Muscle of back (tissue), 11 donors: ENCODE measurements around the gene ARRB1. TPM values are rescaled to one million over a fixed set of nuclear protein-coding genes. Genes with fewer than 3 reads are reported as not detected.

ENCODE experiments used
- DNase-seq, 3 donors: peaks; one replicate each; pipeline versions ENCODE4 v3.0.0 to v3.0.0-alpha.2; 2013
- polyA plus RNA-seq, 10 donors: library from polyadenylated mRNA; unstranded; fragments of 120-200 nt; gene quantifications; one replicate each; pipeline ENCODE4 v1.2.1, GENCODE V29; 2013; ENCODE audit not compliant: insufficient read length in 10 of 10

The ARRB1 gene
- polyA plus RNA-seq, 10 donors: 15.8 to 24.6 (median 19.7) TPM

DNA sequence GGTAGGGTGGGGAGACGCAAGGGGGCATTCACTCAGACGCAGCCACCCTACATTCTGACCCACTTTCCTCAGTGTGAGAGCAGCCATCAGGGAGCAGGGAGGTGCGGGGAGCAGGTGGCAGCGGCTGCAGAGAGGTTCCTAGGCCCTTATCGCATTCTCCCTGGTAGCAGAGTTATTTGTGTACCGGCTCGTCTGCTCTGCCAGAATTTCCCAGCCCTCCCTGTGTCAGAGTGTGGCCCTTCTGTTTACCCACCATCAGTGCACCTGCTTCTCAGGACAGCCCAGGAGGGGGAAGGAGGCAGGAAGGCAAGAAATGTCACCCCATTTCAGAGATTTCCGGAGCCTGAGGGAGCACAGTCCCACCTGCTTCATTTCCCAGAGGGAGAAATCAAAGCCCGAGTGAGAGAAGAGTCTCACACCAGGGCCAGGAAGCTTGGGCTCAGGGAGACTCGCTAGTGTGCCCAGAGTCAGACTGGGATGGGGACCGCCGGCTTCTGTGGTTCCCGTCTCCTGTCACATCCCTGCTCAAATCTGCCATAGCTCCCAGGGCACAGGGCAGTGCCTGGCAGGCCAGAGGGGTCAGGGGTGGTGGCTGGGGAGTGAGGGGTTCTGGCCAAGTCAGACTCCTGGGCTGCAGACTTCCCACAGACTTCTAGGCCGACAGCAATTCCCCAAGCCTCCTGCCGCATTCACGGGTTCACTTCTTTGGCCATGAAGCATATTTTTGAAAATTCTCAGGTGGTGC lies 49.7 kb downstream of the ARRB1 start:
- no peak for DNase-seq

DNA sequence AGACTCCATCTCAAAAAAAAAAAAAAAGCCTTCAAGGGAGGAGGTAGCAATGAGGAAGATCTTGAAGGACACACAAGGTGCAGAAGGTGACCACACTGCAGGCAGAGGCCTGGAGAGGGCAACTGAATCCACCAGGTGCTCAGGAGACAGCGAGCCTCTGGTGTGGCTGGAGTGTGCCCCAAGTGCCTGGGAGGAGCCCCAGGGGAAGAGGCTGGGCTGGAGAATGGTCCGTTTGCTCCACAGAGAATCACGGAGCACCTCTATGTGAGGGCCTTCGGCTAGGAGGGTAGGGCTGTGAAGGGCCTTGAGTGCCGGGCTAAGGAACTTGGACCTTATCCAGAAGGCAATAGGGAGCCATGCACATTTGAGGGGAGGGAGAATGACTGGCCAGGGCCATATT lies 50.3 kb downstream of the ARRB1 start:
- DNase-seq: no peak

DNA sequence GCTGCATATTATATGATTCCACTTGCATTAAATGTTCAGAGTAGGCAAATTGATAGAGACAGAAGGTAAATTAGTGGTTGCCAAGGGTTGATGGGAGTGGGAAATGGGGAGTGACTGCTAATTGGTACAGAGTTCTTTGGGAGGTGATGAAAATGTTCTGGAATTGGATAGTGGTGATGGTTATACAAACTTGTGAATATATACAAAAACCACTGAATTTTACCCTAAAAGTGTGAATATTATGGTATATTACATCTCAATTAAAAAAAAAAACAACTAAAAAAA lies 52.5 kb downstream of the ARRB1 start:
- no peak for DNase-seq

DNA sequence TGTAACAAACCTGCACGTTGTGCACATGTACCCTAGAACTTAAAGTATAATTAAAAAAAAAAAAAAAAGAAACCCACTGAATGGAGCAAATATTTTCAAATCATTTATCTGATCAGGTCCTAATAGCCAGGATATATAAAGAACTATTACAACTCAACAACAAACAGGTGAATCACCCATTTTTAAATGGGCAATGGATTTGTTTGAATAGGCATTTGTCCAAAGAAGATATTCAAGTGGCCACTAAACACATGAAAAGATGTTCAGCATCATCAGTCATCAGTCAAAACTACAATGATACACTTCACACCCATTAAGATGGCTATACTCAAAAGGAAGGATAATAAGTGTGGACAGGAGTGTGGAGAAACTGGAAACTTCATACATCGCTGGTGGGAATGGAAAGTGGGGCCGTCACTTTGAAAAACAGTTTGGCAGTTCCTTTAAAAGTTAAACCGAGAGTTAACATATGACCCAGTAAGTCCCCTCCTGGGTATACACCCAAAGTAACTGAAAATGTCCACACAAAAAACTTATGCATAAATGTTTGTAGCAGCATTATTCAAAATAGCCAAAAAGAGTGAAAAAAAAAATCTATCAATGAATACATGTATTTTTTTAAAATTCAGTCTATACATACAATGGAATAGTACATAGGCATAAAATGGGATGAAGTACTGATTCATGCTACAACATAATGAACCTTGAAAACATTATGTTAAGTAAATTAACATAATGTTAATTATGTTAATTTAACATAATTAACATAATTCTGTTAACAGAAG lies 53.1 kb downstream of the ARRB1 start:
- no peak for DNase-seq

DNA sequence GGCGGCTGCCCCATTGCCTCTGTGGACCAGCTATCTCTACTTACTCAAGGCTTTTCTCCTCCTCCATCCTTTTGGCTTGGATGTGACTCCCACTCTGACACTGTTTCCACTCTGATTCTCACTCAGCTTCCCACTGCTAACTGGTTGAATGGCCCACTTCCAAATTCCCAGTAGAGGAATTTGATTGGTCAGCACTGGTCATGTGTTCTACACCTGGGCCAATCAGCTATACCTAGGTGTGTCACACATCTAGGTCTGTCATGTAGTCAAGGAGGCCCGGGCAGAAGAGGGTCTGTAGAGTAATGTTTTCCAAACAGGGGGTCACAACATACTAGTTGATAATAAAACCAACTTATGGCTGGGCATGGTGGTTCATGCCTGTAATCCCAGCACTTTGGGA lies 57.6 kb downstream of the ARRB1 start:
- no peak for DNase-seq

DNA sequence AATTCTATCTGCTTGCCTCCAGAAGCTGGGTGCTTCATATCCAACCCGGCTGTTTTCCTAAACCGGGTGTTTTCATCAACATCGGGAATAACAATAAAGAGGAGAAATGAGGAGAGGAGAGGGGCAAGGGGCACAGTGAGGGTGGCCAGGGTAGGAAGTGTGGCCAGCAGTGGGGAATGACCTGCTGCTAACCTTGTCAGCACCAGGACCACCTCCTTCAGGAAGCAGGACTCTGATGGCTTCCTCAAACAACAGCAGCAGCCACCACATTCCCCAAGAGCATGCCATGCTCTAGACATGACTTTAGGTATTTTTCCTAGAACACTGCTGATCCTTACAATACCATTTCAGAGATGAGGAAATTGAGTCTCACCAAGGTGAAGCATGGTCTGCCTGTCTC lies 58.5 kb downstream of the ARRB1 start:
- no peak for DNase-seq

DNA sequence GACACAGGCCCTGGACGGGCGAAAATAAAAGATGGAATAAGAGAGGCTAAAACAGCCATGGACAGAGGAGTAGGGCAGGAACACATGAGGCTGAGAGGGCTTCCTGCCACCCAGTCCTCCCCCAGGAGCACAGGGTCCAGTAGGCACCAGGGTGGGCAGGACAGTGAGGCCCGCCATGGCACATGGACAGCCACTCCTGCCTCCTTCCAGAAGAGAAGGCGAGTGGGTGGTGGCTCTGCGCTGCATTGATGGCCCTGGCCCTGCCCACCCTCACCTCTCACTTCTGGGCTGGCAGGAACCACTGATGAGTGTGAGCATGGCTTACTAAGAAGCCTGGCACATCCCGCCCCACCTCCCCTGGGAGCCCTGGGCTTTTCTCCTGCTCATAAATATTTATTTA lies 59.7 kb downstream of the ARRB1 start:
- DNase-seq: no peak

DNA sequence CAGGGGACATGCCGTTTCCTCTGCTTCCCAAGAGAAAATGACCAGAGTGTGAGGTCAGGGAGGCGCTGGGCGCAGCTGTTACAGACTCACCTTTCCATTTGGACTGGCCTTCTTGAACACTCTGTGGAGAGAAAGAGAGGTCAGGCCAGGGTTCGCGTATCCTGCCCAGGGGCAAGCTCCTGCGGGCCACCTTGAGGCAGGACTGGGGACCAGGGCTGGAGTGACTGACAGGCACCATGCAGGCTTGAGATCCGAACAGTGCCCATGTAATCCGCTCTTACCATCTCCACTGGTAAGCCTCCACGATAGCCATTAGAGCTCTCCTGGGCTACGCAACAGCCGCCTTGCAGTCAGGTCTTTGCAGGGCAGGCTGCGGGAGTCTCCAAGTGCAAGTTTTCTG lies 61.5 kb downstream of the ARRB1 start:
- no peak for DNase-seq

DNA sequence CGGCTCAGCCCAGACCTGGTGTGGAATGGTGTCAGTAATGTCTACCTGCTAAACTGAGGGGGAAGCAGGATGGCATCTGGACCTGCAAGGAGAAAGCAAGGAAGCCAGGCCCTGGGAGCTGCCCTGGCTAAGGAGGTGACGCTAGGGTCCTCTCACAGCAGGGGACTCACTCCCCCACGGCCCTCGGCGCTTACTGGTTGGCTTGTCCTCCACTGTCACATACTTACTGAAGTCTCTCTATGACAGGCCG lies 62.0 kb downstream of the ARRB1 start:
- DNase-seq: no peak

DNA sequence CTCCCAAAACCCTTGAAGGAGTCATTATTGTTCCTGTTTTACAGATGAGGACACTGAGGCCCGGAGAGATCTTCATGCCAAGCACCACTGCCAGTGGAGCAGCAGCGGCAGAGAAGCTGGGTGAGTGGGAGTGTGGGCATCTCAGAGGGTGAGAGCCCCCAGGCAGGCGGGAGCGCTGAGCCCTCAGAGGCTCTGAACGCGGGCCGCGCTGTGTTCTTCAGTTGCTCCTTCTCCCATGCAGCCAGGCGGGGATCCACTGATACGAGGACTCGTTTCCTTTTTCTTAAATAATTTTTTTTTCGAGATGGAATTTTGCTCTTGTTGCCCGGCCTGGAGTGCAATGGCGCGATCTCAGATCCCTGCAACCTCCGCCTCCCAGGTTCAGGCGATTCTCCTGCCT lies 63.9 kb downstream of the ARRB1 start:
- no peak for DNase-seq

DNA sequence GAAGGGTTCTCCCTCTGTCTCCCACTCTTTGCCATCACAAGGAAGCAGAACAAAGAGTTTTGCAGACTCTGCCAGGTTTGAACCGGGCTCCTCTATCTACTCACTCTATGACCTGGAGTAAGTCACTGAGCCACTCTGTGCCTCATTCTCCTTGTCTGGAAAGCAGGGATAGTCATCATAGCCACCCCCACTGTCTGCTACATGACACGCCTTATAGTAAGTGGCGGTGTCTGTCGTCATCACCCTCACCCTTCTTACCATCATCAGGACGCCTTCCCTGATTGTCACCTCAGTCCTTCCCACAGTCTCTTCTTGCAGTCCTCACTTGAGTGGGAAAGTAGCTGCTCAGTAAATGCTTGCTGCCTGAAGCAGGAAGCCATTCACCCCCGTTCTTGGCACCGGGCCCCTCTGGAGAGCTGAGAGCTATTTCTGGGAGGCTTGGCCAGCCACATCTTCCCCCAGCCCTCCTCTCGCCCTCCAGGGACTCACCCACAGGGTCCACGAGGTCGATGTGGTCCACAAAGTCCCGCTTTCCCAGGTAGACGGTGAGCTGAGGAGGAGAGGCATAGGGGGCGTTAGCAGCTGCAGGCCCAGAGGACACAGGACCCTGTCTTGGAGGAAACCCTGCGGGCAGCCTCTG lies 64.5 kb downstream of the ARRB1 start:
- DNase-seq: no peak

DNA sequence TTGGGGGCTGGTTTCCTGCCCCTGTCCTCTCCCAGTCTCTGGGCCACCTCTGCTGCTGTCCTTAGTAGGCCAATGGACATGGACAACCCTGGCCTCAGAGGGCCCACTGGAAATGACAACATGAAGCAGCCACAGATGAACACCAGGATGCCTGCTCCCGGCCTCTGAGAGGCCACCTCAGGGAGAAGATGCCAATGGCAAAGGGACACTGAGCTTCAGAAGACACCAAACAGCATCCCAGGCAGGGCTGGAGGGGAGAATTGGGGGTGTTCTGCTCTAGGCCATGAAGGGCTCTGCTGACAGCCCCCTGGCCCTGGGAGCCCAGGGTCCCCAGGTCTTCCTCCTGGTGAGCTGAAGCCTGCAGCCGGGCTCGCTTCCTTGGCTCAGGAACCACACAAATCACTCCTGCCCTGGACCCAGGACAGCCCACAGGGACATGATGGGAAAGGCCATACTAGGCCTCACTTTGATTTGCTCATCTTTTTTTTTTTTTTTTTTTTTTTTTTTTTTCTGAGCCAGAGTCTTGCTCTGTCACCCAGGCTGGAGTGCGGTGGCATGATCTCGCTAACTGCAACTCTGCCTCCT lies 65.6 kb downstream of the ARRB1 start:
- DNase-seq: no peak

DNA sequence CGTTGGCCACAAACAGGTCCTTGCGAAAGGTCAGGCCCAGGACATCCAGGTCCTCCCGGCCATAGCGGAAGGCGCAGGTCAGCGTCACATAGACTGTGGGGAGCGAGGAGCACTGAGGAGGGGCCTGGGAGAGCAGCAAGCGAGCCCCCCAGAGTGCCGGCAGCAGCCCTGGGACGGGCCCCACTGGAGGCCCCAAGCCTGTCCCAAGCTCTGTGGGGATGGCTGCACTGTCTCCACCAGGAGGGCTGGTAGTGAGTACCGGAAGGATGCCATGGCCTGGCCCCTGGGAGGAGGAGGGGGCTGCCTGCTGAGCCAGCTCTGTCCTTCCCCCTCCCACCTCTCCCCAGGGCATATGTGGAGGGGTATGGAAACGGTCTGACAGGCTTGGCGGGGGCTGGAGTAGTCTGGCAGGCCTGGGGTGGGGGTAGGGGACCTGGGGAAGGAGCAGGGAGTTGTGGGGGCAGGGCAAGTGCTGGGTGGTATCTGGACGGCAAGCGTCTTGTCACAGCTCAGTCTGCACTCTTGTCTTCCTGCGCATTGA lies 68.0 kb downstream of the ARRB1 start:
- no peak for DNase-seq

DNA sequence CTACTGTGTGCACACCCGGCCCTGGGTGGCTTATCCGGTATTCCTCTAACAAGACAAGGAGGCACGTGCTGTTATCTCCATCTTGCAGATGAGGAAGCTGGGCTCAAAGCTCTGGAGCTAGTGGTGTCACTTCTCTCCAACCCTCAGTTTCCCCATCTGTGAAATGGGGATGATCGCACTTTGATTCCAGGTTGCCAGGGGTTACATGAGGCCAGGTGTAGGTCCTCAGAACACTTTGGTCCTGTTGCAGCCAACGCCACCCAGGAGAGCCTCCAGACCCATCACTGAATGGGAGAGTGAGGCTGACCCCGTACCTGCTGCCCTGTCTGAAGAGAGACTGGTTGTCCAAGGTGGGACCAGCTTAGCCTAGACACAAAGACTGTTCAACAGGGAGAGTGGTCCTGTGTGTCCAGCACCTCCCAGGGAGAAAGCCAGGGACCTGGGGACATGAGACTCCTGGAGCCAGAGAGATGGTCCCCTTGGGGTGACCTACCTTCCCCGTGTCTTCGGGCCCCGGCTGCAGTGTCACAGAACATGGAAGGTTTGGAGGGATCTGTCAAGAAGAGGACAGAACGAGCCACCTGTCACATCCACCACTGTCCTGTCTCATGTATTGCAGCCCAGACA lies 69.9 kb downstream of the ARRB1 start:
- DNase-seq: no peak

DNA sequence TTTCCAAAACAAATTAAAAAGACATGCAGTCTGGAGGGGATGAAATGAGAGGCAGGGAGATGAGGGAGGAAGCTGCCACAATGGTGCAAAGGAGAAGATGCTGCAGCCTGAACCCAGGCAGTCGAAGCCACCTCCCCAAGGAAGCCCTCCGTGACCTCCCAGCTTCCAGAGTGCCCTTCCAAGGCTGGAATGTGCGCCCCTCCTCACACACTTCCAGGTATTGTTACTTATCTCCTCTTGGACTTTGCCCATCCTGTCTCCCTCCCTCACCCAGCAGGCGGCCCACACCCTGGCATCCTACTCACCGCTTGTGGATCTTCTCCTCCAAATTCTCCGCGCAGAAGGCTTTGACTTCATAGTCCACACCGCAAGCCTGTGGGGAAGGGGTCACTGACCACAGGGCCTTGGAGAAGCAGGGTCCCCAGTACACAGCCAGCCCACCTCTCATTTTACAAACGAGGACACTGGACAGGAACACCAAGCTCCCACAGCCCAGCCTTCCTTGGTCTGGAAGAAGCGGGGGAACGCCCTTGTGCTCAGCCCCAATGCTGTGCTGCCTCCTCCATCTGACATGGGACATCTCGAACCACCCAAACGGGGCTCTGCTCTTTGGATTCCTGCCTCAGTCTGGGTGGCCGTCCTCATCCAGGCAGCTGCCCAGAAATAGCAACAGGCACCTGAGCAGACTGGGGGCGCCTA lies 70.5 kb downstream of the ARRB1 start:
- no peak for DNase-seq

DNA sequence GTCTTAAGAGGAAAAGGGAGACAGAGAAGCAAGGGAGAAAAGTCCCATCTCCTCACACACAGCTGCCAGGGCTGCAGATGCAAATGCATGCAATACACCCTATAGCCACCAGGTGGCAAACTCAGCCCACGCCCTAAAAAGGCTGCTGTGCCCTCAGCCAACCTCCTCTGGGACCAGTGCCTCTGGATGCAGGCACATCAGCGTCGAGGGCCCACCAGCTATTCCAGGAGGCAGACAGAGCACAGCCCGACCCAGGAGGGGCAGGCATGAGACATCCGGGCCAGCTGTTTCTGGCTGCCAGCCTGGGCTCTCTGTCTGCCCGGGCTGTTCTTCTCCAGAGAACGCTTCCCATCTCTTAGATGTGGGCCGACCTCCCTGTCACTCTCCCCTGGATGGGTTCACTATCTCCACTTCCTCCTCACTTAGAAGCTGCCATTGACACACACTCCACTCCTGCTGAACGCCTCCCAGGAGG lies 71.2 kb downstream of the ARRB1 start:
- peak; percentile 60 to 88 (median 83) for DNase-seq

DNA sequence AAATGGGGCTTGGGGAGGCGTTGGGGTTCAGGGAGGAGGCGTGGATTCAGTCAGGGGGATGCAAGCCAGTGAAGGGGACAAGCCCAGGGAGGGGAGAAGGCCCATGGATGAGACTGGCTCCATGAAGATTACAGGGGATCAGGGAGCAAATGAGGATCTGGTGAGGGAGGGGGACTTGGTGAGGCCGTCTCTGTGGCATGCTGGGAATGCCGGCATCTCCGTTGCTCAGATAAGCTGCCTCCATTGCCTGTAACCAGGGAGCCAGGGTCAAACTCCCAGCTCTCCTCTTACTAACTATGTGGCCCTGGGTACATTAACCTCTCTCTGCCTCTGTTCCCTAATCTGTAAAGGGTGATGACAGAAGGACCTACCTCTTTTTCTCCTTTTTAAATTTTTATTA lies 72.2 kb downstream of the ARRB1 start:
- no peak for DNase-seq

DNA sequence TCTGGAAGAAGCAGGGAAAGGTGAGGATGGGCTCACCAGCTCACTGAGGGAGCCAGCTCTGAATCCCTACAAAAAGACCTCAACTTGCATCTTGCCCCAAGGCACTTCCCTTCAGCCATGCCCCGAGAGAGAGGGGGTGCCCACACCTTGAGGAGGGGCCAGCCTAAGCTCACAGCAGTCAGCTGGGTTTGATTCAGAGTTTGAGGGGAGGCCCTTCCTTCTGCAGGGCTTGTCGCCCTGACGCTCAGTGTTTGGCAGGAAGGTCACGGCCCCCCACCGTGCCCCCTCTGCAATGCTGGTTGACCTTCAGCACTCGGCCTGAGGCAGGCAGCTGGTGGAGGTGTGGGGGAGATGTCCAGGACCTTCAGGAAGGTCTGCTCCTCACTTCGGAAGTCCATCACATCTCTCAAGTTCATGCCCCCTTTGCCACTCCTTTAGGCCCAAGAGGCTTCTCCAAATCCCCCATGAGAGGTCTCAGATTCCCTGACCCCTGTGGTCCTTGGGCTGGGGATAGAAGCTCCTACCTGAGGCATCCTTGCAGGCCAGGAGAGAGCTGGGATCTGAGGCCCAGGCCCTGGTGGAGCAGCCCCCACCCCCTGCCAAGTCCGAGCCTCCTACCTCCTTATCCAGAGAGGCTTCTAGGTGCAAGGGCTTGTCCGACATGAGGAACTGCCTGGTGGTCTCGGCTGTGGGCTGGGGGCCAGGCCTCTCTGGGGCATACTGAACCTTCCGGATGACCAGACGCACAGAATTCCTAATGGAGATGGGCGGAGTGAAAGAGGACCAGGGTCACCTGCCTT lies 73.3 kb downstream of the ARRB1 start:
- no peak for DNase-seq

DNA sequence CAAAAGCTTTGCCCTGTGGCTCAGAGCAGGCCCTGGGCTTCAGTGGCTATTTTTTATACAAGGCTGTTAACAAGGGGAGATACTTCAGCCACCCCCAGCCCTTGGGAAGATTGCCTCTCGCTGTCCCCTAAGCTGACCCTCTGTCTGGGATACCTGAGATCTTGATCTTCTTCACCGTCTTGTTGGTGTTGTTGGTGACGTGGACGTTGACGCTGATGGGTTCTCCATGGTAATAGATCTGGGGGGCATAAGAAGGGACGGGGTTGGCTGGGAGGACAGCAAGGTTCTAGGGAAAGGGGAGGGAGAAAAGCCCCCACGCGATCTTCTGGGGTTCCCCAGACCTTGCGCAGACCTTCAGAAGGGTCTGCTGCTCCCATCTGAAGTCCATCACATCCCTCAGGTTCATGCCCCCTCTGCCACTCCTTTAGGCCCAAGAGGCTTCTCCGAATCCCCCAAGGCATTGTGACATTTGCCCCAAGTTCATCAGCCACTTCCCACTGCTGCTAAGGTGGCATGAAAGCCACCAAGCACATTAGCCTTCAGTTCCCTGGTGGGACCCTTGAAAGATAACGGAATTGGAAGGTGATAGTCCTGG lies 74.2 kb downstream of the ARRB1 start:
- no peak for DNase-seq

DNA sequence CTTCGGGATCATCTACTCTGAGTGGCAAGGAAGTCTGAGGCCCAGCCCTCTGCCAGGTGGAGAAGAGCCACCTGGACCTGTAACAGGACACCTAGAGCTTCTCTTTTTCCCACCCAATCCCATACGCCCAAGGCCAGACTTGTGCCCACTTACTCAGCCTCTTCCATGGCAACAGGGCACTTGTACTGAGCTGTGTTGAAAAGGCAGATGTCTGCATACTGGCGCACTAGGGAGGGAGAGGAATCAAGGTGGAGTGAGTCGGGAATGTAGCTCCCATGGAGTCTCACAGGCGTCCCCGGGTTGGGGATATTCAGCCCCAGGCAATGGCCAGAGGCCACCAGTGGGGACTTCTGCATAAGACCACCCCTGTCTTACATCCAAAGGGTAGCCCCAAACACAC lies 74.8 kb downstream of the ARRB1 start:
- DNase-seq: no peak
